GM18517 (cell line): ENCODE measurements around the gene STK33.

Source experiments
- ATAC-seq: cut with Tn5 transposase; IDR thresholded peaks from one replicate; pipeline ENCODE4 v1.9.1; 2021; ENCODE audit warnings: mild to moderate bottlenecking, moderate library complexity; ENCODE audit not compliant: unreplicated experiment

Gene STK33

GRCh38 chr11:8442301-8442700 lies 151.7 kb downstream of the STK33 start:
- no peak for ATAC-seq

- ATAC-seq, result no peak
Observed at GRCh38 chr11:8440649-8441048, 153.4 kb downstream of the STK33 start.

GRCh38 chr11:8429483-8429882 lies 164.5 kb downstream of the STK33 start:
- no peak for ATAC-seq

GRCh38 chr11:8426076-8426475 lies 168.0 kb downstream of the STK33 start:
- ATAC-seq, result no peak

GRCh38 chr11:8415195-8415594 lies 178.8 kb downstream of the STK33 start:
- no peak for ATAC-seq

- ATAC-seq, result no peak
Observed at GRCh38 chr11:8408151-8408941, 185.7 kb downstream of the STK33 start.

- no peak for ATAC-seq
Observed at GRCh38 chr11:8403310-8403709, 190.7 kb downstream of the STK33 start.

- ATAC-seq, result no peak
Observed at GRCh38 chr11:8392886-8393285, 201.1 kb downstream of the STK33 start.

GRCh38 chr11:8392166-8392565 lies 201.9 kb downstream of the STK33 start:
- no peak for ATAC-seq

GRCh38 chr11:8390851-8391612 lies 203.0 kb downstream of the STK33 start:
- ATAC-seq, result no peak

GRCh38 chr11:8389029-8389996 lies 204.7 kb downstream of the STK33 start:
- no peak for ATAC-seq

- no peak for ATAC-seq
Observed at GRCh38 chr11:8387693-8388092, 206.3 kb downstream of the STK33 start.

GRCh38 chr11:8387141-8387540 lies 206.9 kb downstream of the STK33 start:
- no peak for ATAC-seq

GRCh38 chr11:8386134-8386864 lies 207.7 kb downstream of the STK33 start:
- no peak for ATAC-seq

GRCh38 chr11:8384199-8384821 lies 209.7 kb downstream of the STK33 start:
- no peak for ATAC-seq

- no peak for ATAC-seq
Observed at GRCh38 chr11:8383627-8384026, 210.4 kb downstream of the STK33 start.

- no peak for ATAC-seq
Observed at GRCh38 chr11:8383227-8383626, 210.8 kb downstream of the STK33 start.

GRCh38 chr11:8382436-8383053 lies 211.5 kb downstream of the STK33 start:
- ATAC-seq, result no peak

GRCh38 chr11:8381871-8382396 lies 212.1 kb downstream of the STK33 start:
- ATAC-seq, result no peak
